Measurements from ENCODE around the gene ADSL. TPM values are rescaled to one million over a fixed set of nuclear protein-coding genes. Genes with fewer than 3 reads are reported as not detected.

ADSL gene
- total RNA-seq, 1 donor from 2014 or later: 135 TPM

DNA sequence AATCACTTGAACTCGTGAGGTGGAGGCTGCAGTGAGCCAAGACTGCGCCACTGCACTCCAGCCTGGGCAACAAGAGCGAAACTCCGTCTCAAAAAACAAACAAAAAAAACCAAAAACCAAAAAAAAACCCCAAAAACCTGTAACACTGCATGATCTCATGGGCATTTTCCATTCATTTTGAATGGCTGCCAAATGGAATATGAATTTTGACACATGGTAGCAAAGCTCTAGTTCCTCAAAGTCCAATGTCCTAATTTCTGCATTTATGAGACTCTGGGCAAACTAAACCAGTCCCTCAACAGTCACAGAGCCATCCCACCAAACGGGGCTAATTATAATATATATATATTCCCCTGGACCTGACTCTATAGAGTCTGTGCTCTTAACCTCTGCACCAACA lies 85.9 kb downstream of the ADSL start:
- Mint-ChIP-seq H3K27ac (no peak overlapping the region), H3K27me3 (ENCODE audit: insufficient read depth, low read depth) (peaks cover 2% of the 10 kb centered on the region), H3K4me1 (peaks cover 9% of the 10 kb centered on the region), H3K36me3 (peaks cover 14% of the 10 kb centered on the region), H3K4me3 (no peak overlapping the region), H3K9me3 (no peaks in the 10 kb centered on the region)
- Histone ChIP-seq H3F3A (ENCODE audit: low read depth) (no peaks in the 10 kb centered on the region), H3K79me2 (ENCODE audit: low read depth) (no peaks in the 10 kb centered on the region), H3K9ac (no peak overlapping the region), H3K36me3 (no peaks in the 10 kb centered on the region), H3K4me3 (no peak overlapping the region), H3K4me1 (no peaks in the 10 kb centered on the region), H3K27me3 (no peaks in the 10 kb centered on the region), H4K20me1 (ENCODE audit: low read depth) (peaks cover 11% of the 10 kb centered on the region), H2AFZ (replicated peaks) (no peak overlapping the region), H3K9me3 (ENCODE audit: low read depth) (no peaks in the 10 kb centered on the region), H3K4me2 (no peak overlapping the region), H3K27ac (no peak overlapping the region)
- no peak for DNase-seq (ENCODE audit: low spot score)
- TF ChIP-seq, protein P1, sequence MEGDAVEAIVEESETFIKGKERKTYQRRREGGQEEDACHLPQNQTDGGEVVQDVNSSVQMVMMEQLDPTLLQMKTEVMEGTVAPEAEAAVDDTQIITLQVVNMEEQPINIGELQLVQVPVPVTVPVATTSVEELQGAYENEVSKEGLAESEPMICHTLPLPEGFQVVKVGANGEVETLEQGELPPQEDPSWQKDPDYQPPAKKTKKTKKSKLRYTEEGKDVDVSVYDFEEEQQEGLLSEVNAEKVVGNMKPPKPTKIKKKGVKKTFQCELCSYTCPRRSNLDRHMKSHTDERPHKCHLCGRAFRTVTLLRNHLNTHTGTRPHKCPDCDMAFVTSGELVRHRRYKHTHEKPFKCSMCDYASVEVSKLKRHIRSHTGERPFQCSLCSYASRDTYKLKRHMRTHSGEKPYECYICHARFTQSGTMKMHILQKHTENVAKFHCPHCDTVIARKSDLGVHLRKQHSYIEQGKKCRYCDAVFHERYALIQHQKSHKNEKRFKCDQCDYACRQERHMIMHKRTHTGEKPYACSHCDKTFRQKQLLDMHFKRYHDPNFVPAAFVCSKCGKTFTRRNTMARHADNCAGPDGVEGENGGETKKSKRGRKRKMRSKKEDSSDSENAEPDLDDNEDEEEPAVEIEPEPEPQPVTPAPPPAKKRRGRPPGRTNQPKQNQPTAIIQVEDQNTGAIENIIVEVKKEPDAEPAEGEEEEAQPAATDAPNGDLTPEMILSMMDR (IDR thresholded peaks at IDR 0.05): no peak
- TF ChIP-seq EZH2phosphoT487 (IDR thresholded peaks at IDR 0.05) (no peak), EZH2 (IDR thresholded peaks at IDR 0.05) (no peak)

DNA sequence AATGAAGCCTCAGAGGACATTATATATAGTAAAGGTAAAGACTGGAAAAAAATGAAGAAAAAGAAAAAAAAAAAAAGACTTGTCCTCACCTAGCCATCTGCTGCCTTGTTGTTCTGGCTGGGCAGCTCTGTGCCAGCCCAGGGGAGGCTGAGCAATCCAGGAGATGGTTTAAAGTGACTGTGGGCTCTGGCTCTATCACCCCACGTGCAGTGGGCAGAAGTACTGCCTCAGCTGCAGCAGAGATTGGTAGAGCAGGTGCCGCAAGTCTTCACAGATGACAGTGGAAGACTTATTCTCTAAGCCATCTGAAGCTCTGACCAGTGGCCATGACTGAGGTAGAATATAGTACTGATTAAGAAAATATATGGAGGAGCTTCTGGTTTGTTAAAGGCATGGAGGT lies 86.3 kb downstream of the ADSL start:
- no peak overlapping the region for H3K9ac ChIP-seq
- H3F3A ChIP-seq (ENCODE audit: low read depth): no peaks in the 10 kb centered on the region
- H3K4me2 ChIP-seq: no peak overlapping the region
- no peak overlapping the region for H3K4me3 Mint-ChIP-seq
- no peak overlapping the region for H3K27ac Mint-ChIP-seq
- no peaks in the 10 kb centered on the region for H3K4me1 ChIP-seq
- H3K27ac ChIP-seq: no peak overlapping the region
- H2AFZ ChIP-seq (replicated peaks): no peak overlapping the region
- H3K27me3 ChIP-seq: no peaks in the 10 kb centered on the region
- H4K20me1 ChIP-seq (ENCODE audit: low read depth): peaks cover 13% of the 10 kb centered on the region
- no peak overlapping the region for H3K4me3 ChIP-seq
- H3K36me3 Mint-ChIP-seq: peaks cover 14% of the 10 kb centered on the region
- no peaks in the 10 kb centered on the region for H3K36me3 ChIP-seq
- H3K4me1 Mint-ChIP-seq: peaks cover 10% of the 10 kb centered on the region
- H3K9me3 Mint-ChIP-seq: no peaks in the 10 kb centered on the region
- DNase-seq (ENCODE audit: low spot score): no peak
- no peaks in the 10 kb centered on the region for H3K9me3 ChIP-seq (ENCODE audit: low read depth)
- no peaks in the 10 kb centered on the region for H3K79me2 ChIP-seq (ENCODE audit: low read depth)
- TF ChIP-seq, protein P1 (IDR thresholded peaks at IDR 0.05): no peak
- TF ChIP-seq EZH2phosphoT487 (IDR thresholded peaks at IDR 0.05) (no peak), EZH2 (IDR thresholded peaks at IDR 0.05) (no peak)
- peaks cover 2% of the 10 kb centered on the region for H3K27me3 Mint-ChIP-seq (ENCODE audit: insufficient read depth, low read depth)

DNA sequence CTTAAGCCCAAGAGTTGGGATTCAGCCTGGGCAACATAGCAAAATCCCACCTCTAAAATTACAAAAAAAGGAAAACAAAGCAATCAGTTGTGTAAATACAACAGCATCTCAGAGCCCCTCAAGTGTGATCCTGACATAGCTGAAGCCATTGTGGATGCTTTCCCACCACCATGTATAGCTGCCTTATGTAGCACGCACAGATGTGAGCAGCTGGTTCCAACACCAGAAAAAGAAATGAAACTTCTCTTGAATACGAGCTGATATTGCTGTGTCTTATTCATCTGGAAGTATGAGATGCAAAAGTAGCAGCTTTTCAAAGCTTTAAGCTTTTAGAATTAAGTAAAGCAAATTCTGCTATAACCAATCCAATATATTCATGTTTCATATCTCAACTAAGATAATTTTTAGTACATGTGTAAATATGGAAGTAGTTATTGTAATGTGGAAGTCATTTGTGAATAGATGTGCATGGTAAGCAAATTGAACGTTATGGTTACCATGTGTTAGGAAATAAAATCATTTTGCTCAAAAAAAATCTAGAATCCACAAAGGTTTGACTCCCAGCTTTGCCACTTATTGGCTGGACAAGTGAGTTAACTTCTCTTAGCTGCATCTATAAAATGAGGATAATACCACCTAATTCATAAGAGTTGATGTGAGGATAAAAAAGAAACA lies 87.3 kb downstream of the ADSL start:
- Histone ChIP-seq H3K79me2 (ENCODE audit: low read depth) (no peaks in the 10 kb centered on the region), H3K4me1 (no peaks in the 10 kb centered on the region), H2AFZ (replicated peaks) (no peak overlapping the region), H3F3A (ENCODE audit: low read depth) (peaks cover 8% of the 10 kb centered on the region), H3K27ac (no peak overlapping the region), H3K36me3 (no peaks in the 10 kb centered on the region), H3K27me3 (no peaks in the 10 kb centered on the region), H4K20me1 (ENCODE audit: low read depth) (peaks cover 7% of the 10 kb centered on the region), H3K4me3 (no peak overlapping the region), H3K9ac (no peak overlapping the region), H3K4me2 (no peak overlapping the region), H3K9me3 (ENCODE audit: low read depth) (no peaks in the 10 kb centered on the region)
- TF ChIP-seq, protein P1 (IDR thresholded peaks at IDR 0.05): no peak
- no peak for TF ChIP-seq EZH2phosphoT487 (IDR thresholded peaks at IDR 0.05)
- no peak for TF ChIP-seq EZH2 (IDR thresholded peaks at IDR 0.05)
- DNase-seq (ENCODE audit: low spot score): no peak
- Mint-ChIP-seq H3K27ac (no peak overlapping the region), H3K36me3 (peaks cover 14% of the 10 kb centered on the region), H3K27me3 (ENCODE audit: insufficient read depth, low read depth) (peaks cover 2% of the 10 kb centered on the region), H3K4me1 (peaks cover 10% of the 10 kb centered on the region), H3K4me3 (no peak overlapping the region), H3K9me3 (no peaks in the 10 kb centered on the region)
